ENCODE results near the gene ZNF90. TPM values are rescaled to one million over a fixed set of nuclear protein-coding genes. Genes with fewer than 3 reads are reported as not detected.

The ZNF90 gene
- total RNA-seq, 1 experiment from 2014 or later: 112 TPM

GRCh38 chr19:20102097-20102496, 24.3 kb downstream of the ZNF90 start (continued):
- TF ChIP-seq NR2C2 (CRISPR knock-in tag; IDR thresholded peaks at IDR 0.05) (no peak), GRHL2 (CRISPR knock-in tag; IDR thresholded peaks at IDR 0.05; ENCODE audit: insufficient replicate concordance, severe bottlenecking) (no peak)

DNA sequence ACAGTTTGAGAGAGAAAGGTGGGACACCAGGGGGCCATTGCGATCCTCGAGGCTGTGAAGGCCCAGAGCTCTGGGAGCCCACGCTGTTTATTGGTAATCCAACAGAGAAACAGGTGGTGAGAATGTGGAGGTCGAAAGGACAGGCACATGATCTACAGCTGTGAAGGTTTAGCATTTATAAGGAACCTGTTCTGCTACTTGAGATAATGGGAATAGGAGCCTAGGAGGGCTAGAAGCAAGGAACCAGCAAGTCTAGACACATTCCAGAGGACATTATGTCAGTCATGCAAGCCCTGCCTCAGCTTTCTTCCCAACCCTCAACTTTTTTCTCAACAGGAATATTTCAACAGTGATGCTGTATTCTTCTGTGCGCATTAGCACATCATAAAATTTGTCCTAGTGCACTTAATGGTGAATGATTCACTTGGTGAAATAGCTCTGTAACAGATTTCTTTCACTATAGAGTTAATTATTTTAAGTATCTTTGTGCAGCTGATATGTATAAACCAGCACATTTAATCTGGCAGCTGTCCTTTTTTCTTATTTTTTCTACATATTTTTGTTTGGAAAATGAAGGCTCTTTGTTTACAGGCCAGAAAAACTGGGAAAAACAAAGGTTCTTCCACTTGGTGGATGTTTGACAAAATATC, 25.4 kb downstream of the ZNF90 start:
- peaks cover 39% of the 10 kb centered on the region for H3K9me3 Mint-ChIP-seq
- CTCF ChIA-PET: interaction anchor here (1.2 to 4.0 kb wide), 2 partner anchors 51 to 106 kb away, joined by 3 to 23 read pairs; no protein-coding TSS in a partner anchor
- peak; percentile 20; the same call in 1 of the 2 replicates for ATAC-seq
- no peak overlapping the region for H3K4me3 Mint-ChIP-seq
- POLR2A ChIA-PET: interaction anchor here (0.8 to 1.0 kb wide), 2 partner anchors 26 to 64 kb away, joined by 4 to 6 read pairs; partner anchors contain the start of genes ZNF682 and ZNF90
- H3K4me1 Mint-ChIP-seq: peaks cover 79% of the 10 kb centered on the region
- DNase-seq (ENCODE audit: low spot score): no peak
- peaks cover 91% of the 10 kb centered on the region for H3K36me3 Mint-ChIP-seq
- no peaks in the 10 kb centered on the region for H3K27me3 Mint-ChIP-seq (ENCODE audit: low read depth)
- peak overlapping the region; percentile 80 for H3K27ac Mint-ChIP-seq
- TF ChIP-seq E2F1 (CRISPR knock-in tag; IDR thresholded peaks at IDR 0.05) (peak; percentile 63; the same call in 1 of the 2 replicates), FOXP4 (CRISPR knock-in tag; IDR thresholded peaks at IDR 0.05) (peak; percentile 73), SMAD4 (CRISPR knock-in tag; IDR thresholded peaks at IDR 0.05) (0 out of 2 replicates have a peak, but pooled peaks have one; percentile 68), NR1H2 (CRISPR knock-in tag; IDR thresholded peaks at IDR 0.05) (no peak), TEAD4 (CRISPR knock-in tag; IDR thresholded peaks at IDR 0.05) (0 out of 2 replicates have a peak, but pooled peaks have one; percentile 64), NR3C1 (CRISPR knock-in tag; conservative IDR thresholded peaks at IDR 0.05; ENCODE audit: low read depth) (no peak), NFE2L1 (CRISPR knock-in tag; IDR thresholded peaks at IDR 0.05) (no peak), NR2C2 (CRISPR knock-in tag; IDR thresholded peaks at IDR 0.05) (no peak), AFF4 (CRISPR knock-in tag; IDR thresholded peaks at IDR 0.05; ENCODE audit: borderline replicate concordance) (no peak), STAT6 (CRISPR knock-in tag; conservative IDR thresholded peaks at IDR 0.05; ENCODE audit: low read depth) (no peak), EMX1 (CRISPR knock-in tag; IDR thresholded peaks at IDR 0.05) (no peak), SMAD3 (CRISPR knock-in tag; IDR thresholded peaks at IDR 0.05; ENCODE audit: borderline replicate concordance) (peak; percentile 63; the same call in 1 of the 2 replicates), GABPB1 (CRISPR knock-in tag; IDR thresholded peaks at IDR 0.05) (no peak)
- TF ChIP-seq, protein P1, sequence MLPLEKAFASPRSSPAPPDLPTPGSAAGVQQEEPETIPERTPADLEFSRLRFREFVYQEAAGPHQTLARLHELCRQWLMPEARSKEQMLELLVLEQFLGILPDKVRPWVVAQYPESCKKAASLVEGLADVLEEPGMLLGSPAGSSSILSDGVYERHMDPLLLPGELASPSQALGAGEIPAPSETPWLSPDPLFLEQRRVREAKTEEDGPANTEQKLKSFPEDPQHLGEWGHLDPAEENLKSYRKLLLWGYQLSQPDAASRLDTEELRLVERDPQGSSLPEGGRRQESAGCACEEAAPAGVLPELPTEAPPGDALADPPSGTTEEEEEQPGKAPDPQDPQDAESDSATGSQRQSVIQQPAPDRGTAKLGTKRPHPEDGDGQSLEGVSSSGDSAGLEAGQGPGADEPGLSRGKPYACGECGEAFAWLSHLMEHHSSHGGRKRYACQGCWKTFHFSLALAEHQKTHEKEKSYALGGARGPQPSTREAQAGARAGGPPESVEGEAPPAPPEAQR (CRISPR knock-in tag; IDR thresholded peaks at IDR 0.05): no peak
- TF ChIP-seq, protein P2, sequence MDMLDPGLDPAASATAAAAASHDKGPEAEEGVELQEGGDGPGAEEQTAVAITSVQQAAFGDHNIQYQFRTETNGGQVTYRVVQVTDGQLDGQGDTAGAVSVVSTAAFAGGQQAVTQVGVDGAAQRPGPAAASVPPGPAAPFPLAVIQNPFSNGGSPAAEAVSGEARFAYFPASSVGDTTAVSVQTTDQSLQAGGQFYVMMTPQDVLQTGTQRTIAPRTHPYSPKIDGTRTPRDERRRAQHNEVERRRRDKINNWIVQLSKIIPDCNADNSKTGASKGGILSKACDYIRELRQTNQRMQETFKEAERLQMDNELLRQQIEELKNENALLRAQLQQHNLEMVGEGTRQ (CRISPR knock-in tag; IDR thresholded peaks at IDR 0.05): peak; percentile 63; the same call in 1 of the 2 replicates
- TF ChIP-seq, protein P3, sequence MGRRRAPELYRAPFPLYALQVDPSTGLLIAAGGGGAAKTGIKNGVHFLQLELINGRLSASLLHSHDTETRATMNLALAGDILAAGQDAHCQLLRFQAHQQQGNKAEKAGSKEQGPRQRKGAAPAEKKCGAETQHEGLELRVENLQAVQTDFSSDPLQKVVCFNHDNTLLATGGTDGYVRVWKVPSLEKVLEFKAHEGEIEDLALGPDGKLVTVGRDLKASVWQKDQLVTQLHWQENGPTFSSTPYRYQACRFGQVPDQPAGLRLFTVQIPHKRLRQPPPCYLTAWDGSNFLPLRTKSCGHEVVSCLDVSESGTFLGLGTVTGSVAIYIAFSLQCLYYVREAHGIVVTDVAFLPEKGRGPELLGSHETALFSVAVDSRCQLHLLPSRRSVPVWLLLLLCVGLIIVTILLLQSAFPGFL (CRISPR knock-in tag; IDR thresholded peaks at IDR 0.05; ENCODE audit: borderline replicate concordance): no peak
- TF ChIP-seq, protein P4, sequence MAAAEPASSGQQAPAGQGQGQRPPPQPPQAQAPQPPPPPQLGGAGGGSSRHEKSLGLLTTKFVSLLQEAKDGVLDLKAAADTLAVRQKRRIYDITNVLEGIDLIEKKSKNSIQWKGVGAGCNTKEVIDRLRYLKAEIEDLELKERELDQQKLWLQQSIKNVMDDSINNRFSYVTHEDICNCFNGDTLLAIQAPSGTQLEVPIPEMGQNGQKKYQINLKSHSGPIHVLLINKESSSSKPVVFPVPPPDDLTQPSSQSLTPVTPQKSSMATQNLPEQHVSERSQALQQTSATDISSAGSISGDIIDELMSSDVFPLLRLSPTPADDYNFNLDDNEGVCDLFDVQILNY (CRISPR knock-in tag; IDR thresholded peaks at IDR 0.05): no peak
- TF ChIP-seq, protein P5, sequence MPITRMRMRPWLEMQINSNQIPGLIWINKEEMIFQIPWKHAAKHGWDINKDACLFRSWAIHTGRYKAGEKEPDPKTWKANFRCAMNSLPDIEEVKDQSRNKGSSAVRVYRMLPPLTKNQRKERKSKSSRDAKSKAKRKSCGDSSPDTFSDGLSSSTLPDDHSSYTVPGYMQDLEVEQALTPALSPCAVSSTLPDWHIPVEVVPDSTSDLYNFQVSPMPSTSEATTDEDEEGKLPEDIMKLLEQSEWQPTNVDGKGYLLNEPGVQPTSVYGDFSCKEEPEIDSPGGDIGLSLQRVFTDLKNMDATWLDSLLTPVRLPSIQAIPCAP (CRISPR knock-in tag; IDR thresholded peaks at IDR 0.05): no peak
